ENCODE results near the gene KLHL6.

KLHL6 gene

DNA sequence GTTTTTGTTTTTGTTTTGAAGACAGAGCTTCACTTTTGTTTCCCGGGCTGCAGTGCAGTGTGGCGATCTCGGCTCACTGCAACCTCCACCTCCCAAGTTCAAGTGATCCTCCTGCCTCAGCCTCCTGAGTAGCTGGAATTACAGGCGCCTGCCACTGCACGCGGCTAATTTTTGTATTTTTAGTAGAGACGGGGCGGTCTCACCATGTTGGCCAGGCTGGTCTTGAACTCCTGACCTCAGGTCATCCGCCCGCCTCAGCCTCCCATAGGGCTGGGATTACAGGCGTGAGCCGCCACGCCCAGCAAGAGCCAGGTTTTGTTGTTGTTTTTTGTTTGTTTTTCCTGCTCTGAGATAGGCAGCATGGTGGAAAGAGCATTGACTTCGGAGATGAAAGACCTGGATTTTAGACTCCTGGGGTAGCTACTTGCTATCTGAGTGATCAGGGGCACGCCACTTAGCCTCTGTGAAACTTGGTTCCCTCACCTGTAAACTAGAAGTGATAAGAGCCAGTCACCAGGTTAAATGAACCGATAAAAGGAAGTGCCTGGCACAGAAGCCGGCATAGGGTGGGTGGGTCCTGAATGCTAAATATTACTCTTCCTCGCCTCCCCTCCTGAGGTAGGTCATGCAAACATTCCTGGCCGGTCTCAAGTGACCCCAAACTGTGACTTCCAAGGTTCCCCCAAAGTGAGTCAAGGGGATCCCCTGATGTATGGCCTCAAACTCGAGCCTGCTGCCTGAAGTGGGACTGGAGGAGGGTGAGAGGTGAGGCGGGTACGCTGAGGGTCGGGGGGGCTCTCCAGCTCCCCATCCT is 64.2 kb downstream of the KLHL6 start:
- Histone ChIP-seq H3K4me3 (ENCODE audit: low read length) (no peak overlapping the region), H3K27ac (ENCODE audit: low read depth, low read length) (peak overlapping the region; percentile 40; the same call in 1 of the 2 replicates), H3K36me3 (ENCODE audit: insufficient read depth, low read length) (no peaks in the 10 kb centered on the region), H3K9ac (ENCODE audit: low read depth, low read length) (no peak overlapping the region; the same call in 1 of the 2 replicates), H3K9me3 (ENCODE audit: insufficient read depth, low read depth, low read length) (no peaks in the 10 kb centered on the region), H3K27me3 (ENCODE audit: insufficient read depth, low read length) (no peaks in the 10 kb centered on the region), H3K4me1 (ENCODE audit: insufficient read depth, low read length) (peaks cover 5% of the 10 kb centered on the region)
- 89% methylated on average over 23 of the region's 23 CpGs for WGBS

DNA sequence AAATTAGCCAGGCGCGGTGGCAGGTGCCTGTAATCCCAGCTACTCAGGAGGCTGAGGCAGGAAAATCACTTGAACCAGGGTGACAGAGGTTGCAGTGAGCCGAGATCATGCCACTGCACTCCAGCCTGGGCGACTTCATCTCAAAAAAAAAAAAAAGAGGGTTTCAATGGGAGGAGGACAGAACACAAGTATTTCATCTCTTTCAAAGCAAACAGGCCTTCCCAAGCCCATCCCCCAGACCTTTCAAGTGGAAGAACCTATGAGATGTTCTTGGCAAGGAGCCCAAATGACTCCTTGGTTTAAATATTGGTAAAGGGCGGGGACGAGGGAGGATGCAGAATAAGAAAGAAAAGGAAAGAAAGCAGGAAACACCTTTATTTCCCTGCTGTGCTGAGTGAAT is 64.9 kb downstream of the KLHL6 start:
- 70% methylated on average over 6 of the region's 6 CpGs for whole genome bisulfite sequencing
- H3K9me3 ChIP-seq (ENCODE audit: insufficient read depth, low read depth, low read length) = no peaks in the 10 kb centered on the region
- peak overlapping the region; percentile 40; the same call in 1 of the 2 replicates for H3K27ac ChIP-seq (ENCODE audit: low read depth, low read length)
- H3K4me3 ChIP-seq (ENCODE audit: low read length) = no peak overlapping the region
- H3K36me3 ChIP-seq (ENCODE audit: insufficient read depth, low read length) = no peaks in the 10 kb centered on the region
- no peaks in the 10 kb centered on the region for H3K27me3 ChIP-seq (ENCODE audit: insufficient read depth, low read length)
- H3K9ac ChIP-seq (ENCODE audit: low read depth, low read length) = no peak overlapping the region
- peaks cover 10% of the 10 kb centered on the region for H3K4me1 ChIP-seq (ENCODE audit: insufficient read depth, low read length)

DNA sequence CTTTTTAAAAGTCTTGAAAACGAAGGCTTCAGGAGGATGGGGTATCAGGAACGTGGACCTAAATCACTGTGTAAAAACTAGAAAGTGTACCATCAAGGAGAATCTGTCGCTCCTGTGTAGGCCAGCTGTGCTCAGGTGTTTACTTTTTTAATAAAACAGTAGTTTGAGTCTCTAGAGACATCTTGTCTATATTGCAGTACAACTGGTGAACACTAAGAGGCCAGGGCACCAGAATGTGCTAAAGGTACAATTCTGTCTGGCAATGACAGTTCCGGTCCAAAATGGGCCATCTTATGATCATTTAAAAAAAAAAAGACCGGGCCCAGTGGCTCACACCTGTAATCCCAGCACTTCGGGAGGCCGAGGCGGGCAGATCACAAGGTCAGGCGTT is 65.3 kb downstream of the KLHL6 start:
- no peak overlapping the region for H3K4me3 ChIP-seq (ENCODE audit: low read length)
- 88% methylated on average over 9 of the region's 9 CpGs for WGBS
- no peaks in the 10 kb centered on the region for H3K36me3 ChIP-seq (ENCODE audit: insufficient read depth, low read length)
- no peak overlapping the region; the same call in 1 of the 2 replicates for H3K27ac ChIP-seq (ENCODE audit: low read depth, low read length)
- H3K4me1 ChIP-seq (ENCODE audit: insufficient read depth, low read length) = peaks cover 14% of the 10 kb centered on the region
- no peaks in the 10 kb centered on the region for H3K9me3 ChIP-seq (ENCODE audit: insufficient read depth, low read depth, low read length)
- H3K9ac ChIP-seq (ENCODE audit: low read depth, low read length) = no peak overlapping the region
- H3K27me3 ChIP-seq (ENCODE audit: insufficient read depth, low read length) = no peaks in the 10 kb centered on the region

DNA sequence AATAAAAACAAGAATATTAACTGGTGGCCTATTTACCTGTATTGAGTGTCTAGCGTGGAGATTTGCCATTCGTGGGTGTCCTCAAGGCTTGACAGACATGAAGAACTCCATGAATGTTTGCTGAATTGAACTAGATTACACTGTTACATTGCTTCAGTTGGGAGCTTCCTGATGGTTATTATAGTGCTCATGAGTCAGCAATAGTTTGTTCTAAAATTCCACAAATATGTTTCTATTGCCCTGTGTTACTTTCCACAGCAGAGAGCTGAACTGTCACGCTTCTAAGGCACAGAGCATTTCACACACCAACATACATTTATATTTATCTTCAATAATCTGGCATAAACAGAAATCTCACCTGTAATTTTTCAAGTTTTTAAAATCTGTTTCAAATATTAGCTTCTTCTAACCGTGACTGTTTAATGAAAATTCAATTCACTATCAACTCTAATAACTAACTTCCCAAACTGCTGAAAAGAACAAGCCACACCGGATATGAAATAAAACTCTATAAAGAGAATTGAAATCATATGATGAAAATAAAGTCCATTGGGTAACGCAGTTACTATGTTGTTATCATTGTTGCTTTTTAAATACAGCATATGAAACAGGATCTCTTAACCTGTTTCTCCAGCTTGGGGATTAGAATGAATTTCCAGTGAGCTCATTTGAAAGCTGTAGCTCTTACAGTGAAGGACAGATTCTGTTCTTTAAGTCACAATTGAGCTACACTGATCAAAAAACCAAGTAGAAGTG is 65.9 kb downstream of the KLHL6 start:
- Histone ChIP-seq H3K4me3 (ENCODE audit: low read length) (no peak overlapping the region), H3K36me3 (ENCODE audit: insufficient read depth, low read length) (no peaks in the 10 kb centered on the region), H3K27ac (ENCODE audit: low read depth, low read length) (no peak overlapping the region; the same call in 1 of the 2 replicates), H3K9ac (ENCODE audit: low read depth, low read length) (no peak overlapping the region), H3K27me3 (ENCODE audit: insufficient read depth, low read length) (no peaks in the 10 kb centered on the region), H3K4me1 (ENCODE audit: insufficient read depth, low read length) (peaks cover 14% of the 10 kb centered on the region), H3K9me3 (ENCODE audit: insufficient read depth, low read depth, low read length) (no peaks in the 10 kb centered on the region)
- WGBS = 88% methylated on average over 5 of the region's 6 CpGs

DNA sequence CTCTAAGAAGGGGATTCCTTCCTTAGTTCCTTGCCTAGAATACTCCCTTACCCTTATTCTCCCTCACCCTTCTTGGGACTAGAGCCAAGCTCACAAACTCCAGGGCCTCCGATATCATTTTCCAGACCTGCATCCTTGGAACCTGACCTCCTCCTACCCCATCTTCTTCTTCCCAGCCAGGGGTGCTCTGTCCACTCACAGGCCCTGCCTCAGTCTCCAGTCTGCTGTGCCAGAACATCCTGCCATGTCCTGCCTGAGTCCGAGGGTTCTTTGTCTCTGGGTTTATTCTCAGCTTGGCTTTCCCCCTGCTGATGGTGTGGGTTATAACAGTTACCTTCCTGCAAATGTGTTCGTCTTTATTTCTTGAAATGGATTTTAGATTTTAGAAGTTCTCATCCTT is 67.2 kb downstream of the KLHL6 start:
- no peaks in the 10 kb centered on the region for H3K36me3 ChIP-seq (ENCODE audit: insufficient read depth, low read length)
- no peaks in the 10 kb centered on the region for H3K9me3 ChIP-seq (ENCODE audit: insufficient read depth, low read depth, low read length)
- WGBS = 79% methylated on average over 3 of the region's 3 CpGs
- no peak overlapping the region for H3K4me3 ChIP-seq (ENCODE audit: low read length)
- no peak overlapping the region for H3K27ac ChIP-seq (ENCODE audit: low read depth, low read length)
- no peaks in the 10 kb centered on the region for H3K27me3 ChIP-seq (ENCODE audit: insufficient read depth, low read length)
- H3K4me1 ChIP-seq (ENCODE audit: insufficient read depth, low read length) = peaks cover 14% of the 10 kb centered on the region
- H3K9ac ChIP-seq (ENCODE audit: low read depth, low read length) = no peak overlapping the region

DNA sequence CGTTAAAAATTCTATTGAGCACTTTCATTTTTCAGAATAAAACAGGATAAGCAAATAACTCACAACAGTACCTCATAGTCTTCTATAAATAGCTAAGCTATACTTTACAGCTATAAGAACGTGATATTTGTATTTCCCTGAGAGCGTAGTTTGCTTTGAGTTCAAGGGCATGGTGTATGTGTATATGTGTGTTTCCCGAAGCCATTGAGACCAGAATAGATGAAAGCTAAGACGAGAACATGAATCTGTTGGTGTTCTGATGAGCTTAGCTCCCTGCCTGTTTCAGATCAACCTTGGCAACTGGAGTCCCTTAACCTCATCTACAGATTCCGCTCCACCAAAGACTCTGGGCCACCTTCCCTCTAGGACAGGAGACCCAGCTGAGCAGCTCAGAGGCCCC is 67.6 kb downstream of the KLHL6 start:
- no peaks in the 10 kb centered on the region for H3K9me3 ChIP-seq (ENCODE audit: insufficient read depth, low read depth, low read length)
- WGBS = 95% methylated on average over 6 of the region's 6 CpGs
- no peak overlapping the region for H3K27ac ChIP-seq (ENCODE audit: low read depth, low read length)
- no peak overlapping the region for H3K9ac ChIP-seq (ENCODE audit: low read depth, low read length)
- peaks cover 14% of the 10 kb centered on the region for H3K4me1 ChIP-seq (ENCODE audit: insufficient read depth, low read length)
- no peaks in the 10 kb centered on the region for H3K36me3 ChIP-seq (ENCODE audit: insufficient read depth, low read length)
- H3K4me3 ChIP-seq (ENCODE audit: low read length) = no peak overlapping the region
- H3K27me3 ChIP-seq (ENCODE audit: insufficient read depth, low read length) = no peaks in the 10 kb centered on the region

DNA sequence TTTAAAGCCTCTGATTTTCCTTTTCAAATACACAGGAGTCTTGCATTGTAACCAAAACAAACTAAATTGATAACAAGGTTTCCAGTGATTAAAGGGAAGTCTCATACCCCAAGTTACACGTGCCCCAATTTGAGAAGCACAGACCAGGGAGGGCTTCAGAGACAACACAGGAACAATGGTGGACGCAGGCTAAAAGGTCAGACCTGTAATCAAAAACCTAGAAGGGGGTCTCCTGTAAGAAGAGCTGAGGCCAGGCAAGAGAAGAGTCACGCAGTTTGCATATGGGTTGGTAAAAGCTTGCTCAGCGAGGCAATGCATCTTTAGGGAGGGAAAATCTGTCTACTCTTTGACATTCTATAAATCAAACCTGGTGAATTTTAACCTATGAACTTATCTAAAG is 68.5 kb downstream of the KLHL6 start:
- Histone ChIP-seq H3K36me3 (ENCODE audit: insufficient read depth, low read length) (no peaks in the 10 kb centered on the region), H3K9me3 (ENCODE audit: insufficient read depth, low read depth, low read length) (no peaks in the 10 kb centered on the region), H3K9ac (ENCODE audit: low read depth, low read length) (no peak overlapping the region), H3K27me3 (ENCODE audit: insufficient read depth, low read length) (no peaks in the 10 kb centered on the region), H3K4me1 (ENCODE audit: insufficient read depth, low read length) (peaks cover 14% of the 10 kb centered on the region), H3K27ac (ENCODE audit: low read depth, low read length) (no peak overlapping the region), H3K4me3 (ENCODE audit: low read length) (no peak overlapping the region)
- 53% methylated on average over 4 of the region's 4 CpGs for WGBS

DNA sequence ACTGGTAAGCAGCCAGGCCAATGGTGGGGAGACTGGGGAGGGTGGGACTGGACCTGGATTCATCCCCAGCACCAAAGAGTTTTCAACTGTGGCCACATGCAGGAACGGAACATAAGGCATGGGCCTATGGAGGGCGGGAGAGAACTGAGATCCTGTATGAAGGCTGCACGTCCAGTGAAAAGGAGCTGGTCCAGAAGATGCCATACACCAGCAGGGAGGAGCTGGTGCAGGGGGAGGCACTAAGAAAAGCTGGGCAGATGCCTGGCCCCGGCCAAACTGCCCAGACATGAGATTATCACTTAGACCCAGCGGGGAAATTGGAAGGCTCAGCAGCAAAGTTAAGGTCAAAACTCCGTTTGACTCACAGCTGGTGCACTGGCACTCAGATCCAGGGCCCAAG is 69.0 kb downstream of the KLHL6 start:
- no peak overlapping the region for H3K27ac ChIP-seq (ENCODE audit: low read depth, low read length)
- WGBS = 89% methylated on average over 6 of the region's 6 CpGs

DNA sequence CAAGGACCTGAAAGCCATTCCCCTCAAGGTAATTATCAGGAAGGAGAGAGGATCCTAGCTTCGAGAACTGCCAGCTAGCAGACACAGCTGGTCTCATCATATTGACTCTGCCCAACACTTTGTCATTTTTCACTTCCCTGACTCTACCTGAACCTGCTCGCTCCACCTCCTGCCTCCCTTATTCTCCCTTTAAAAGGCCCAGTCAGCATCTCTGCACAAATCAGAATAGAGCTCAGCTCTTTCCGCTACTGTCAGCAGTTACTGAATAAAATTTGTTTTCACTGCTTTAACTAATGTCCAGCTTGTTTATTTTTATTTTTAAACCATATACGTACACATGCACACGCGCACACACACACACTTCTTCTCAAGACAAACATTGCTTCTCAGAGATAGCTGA is 69.9 kb downstream of the KLHL6 start:
- H3K27ac ChIP-seq (ENCODE audit: low read depth, low read length) = no peak overlapping the region
- WGBS = 88% methylated on average over 6 of the region's 6 CpGs
- no peaks in the 10 kb centered on the region for H3K9me3 ChIP-seq (ENCODE audit: insufficient read depth, low read depth, low read length)
- H3K9ac ChIP-seq (ENCODE audit: low read depth, low read length) = no peak overlapping the region
- H3K4me3 ChIP-seq (ENCODE audit: low read length) = no peak overlapping the region
- H3K27me3 ChIP-seq (ENCODE audit: insufficient read depth, low read length) = no peaks in the 10 kb centered on the region
- peaks cover 14% of the 10 kb centered on the region for H3K4me1 ChIP-seq (ENCODE audit: insufficient read depth, low read length)
- H3K36me3 ChIP-seq (ENCODE audit: insufficient read depth, low read length) = no peaks in the 10 kb centered on the region

More for the DNA sequence above, 69.0 kb downstream of the KLHL6 start:
- no peak overlapping the region for H3K9ac ChIP-seq (ENCODE audit: low read depth, low read length)
- no peaks in the 10 kb centered on the region for H3K36me3 ChIP-seq (ENCODE audit: insufficient read depth, low read length)
- no peak overlapping the region for H3K4me3 ChIP-seq (ENCODE audit: low read length)
- no peaks in the 10 kb centered on the region for H3K9me3 ChIP-seq (ENCODE audit: insufficient read depth, low read depth, low read length)
- H3K27me3 ChIP-seq (ENCODE audit: insufficient read depth, low read length) = no peaks in the 10 kb centered on the region
- peaks cover 14% of the 10 kb centered on the region for H3K4me1 ChIP-seq (ENCODE audit: insufficient read depth, low read length)

DNA sequence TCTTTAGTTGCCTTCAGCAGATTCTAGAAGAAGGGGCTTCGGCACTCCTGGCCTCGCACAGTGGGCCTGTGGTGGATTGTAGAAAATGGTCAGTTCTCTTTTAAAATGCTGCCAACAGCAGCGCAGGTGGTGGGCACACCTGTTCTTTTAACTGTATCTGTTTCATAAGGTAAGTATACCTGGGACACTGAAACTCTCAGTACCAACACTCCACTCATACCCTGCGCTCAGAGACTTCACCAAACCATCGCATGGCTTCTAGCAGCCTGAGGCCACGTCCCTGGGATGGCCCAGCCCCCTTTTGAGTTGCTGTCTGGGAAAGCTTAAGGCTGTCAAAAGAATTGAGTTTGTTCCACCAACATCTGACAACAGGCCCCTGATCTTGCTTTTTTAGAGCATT is 70.4 kb downstream of the KLHL6 start:
- H3K27me3 ChIP-seq (ENCODE audit: insufficient read depth, low read length) = no peaks in the 10 kb centered on the region
- H3K36me3 ChIP-seq (ENCODE audit: insufficient read depth, low read length) = no peaks in the 10 kb centered on the region
- H3K4me1 ChIP-seq (ENCODE audit: insufficient read depth, low read length) = peaks cover 14% of the 10 kb centered on the region
- H3K27ac ChIP-seq (ENCODE audit: low read depth, low read length) = no peak overlapping the region
- H3K9ac ChIP-seq (ENCODE audit: low read depth, low read length) = no peak overlapping the region
- H3K4me3 ChIP-seq (ENCODE audit: low read length) = no peak overlapping the region
- WGBS = 95% methylated on average over 6 of the region's 6 CpGs
- H3K9me3 ChIP-seq (ENCODE audit: insufficient read depth, low read depth, low read length) = no peaks in the 10 kb centered on the region

DNA sequence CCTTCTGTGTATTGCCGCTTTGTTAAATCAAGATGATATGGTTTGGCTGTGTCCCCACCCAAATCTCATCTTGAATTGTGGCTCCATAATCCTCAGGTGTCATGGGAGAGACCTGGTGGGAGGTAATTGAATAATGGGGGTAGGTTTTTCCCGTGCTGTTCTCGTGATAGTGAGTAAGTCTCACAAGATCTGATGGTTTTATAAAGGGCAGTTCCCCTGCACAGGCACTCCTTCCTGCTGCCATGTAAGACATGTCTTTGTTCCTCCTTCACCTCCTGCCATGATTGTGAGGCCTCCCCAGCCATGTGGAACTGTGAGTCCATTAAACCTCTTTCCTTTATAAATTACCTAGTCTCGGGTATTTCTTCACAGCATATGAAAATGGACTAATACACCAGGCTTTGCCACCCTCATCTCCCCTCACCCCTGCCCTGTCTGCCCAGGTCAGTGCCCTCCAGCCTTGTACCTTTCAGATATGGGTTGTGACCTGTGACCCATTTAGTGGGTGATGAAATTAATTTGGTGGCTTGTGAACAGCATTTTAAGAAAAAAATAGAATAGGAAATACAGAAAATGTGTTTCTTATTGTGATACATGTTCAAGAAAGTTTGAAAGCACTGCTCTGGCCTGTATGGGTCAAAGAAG is 71.0 kb downstream of the KLHL6 start:
- Histone ChIP-seq H3K27me3 (ENCODE audit: insufficient read depth, low read length) (no peaks in the 10 kb centered on the region), H3K36me3 (ENCODE audit: insufficient read depth, low read length) (no peaks in the 10 kb centered on the region), H3K4me1 (ENCODE audit: insufficient read depth, low read length) (peaks cover 15% of the 10 kb centered on the region), H3K9me3 (ENCODE audit: insufficient read depth, low read depth, low read length) (no peaks in the 10 kb centered on the region), H3K27ac (ENCODE audit: low read depth, low read length) (no peak overlapping the region), H3K9ac (ENCODE audit: low read depth, low read length) (no peak overlapping the region), H3K4me3 (ENCODE audit: low read length) (no peak overlapping the region)
- WGBS = 93% methylated on average over 4 of the region's 4 CpGs

Measured in HUES64 (cell line).